T-cell (primary cell): Measurements from ENCODE around the gene MORN5. TPM values are rescaled to one million over a fixed set of nuclear protein-coding genes. Genes with fewer than 3 reads are reported as not detected.
A peak's percentile ranks its signal among the peaks of the same experiment; 100 is the strongest.

Experiments
- ATAC-seq, 4 experiments: fragments of 200-7000 bp in 3 of 4; fragments of 150-1000 bp in 1 of 4; cut with Tn5 transposase; replicated peaks in 1 of 4; 1 replicate in 3 of 4; 2 replicates in 1 of 4; pipeline ENCODE4 v1.10.0; 2021; ENCODE audit warnings: moderate library complexity in 3 of 4, mild to moderate bottlenecking in 2 of 4, moderate number of reproducible peaks in 1 of 4
- CTCF ChIA-PET, 2 donors: fragments of 300-600 bp; sonication (Branson Sonifier 250); formaldehyde crosslinking; loops; one replicate each; lab custom pipeline; 2022; ENCODE audit warnings: antibody characterized with exemption in 2 of 2; lab: Charles Lee
- POLR2A ChIA-PET, 2 donors: fragments of 300-600 bp; sonication (Branson Sonifier 250); formaldehyde crosslinking; loops; one replicate each; lab custom pipeline; 2022; ENCODE audit warnings: antibody characterized with exemption in 2 of 2; lab: Charles Lee
- DNase-seq, 35 experiments: peaks; one replicate each; pipeline versions ENCODE4 v3.0.0 to v3.0.0-alpha.2; 2013 to 2023
- H3K27ac ChIP-seq: one replicate; pipeline ENCODE4 v1.5.1; 2013; ENCODE audit warnings: low read length
- H3K27me3 ChIP-seq, 2 experiments: replicated peaks in 1 of 2; 1 replicate in 1 of 2; 2 replicates in 1 of 2; pipeline versions ENCODE4 v1.6.1 to v1.7.0; 2013; ENCODE audit warnings: low read length in 1 of 2, mixed read lengths in 1 of 2; ENCODE audit not compliant: control insufficient read depth in 2 of 2, insufficient read depth in 2 of 2; ENCODE audit errors: extremely low read depth in 1 of 2
- H3K36me3 ChIP-seq, 2 donors: 1 replicate in 1 of 2; 2 replicates in 1 of 2; pipeline versions ENCODE4 v1.6.1 to v1.7.0; 2013; ENCODE audit warnings: low read length in 1 of 2; ENCODE audit not compliant: control insufficient read depth in 2 of 2, insufficient read depth in 1 of 2; ENCODE audit errors: extremely low read depth in 1 of 2
- H3K4me1 ChIP-seq, 2 experiments: 1 replicate in 1 of 2; 2 replicates in 1 of 2; pipeline versions ENCODE4 v1.6.1 to v1.7.0; 2013; ENCODE audit warnings: low read length in 2 of 2, mixed read lengths in 1 of 2; ENCODE audit not compliant: insufficient read depth in 2 of 2, control insufficient read depth in 1 of 2; ENCODE audit errors: extremely low read depth in 1 of 2
- H3K4me3 ChIP-seq, 2 donors: 1 replicate in 1 of 2; 2 replicates in 1 of 2; pipeline versions ENCODE4 v1.5.1 to v1.7.0; 2013; ENCODE audit warnings: mild to moderate bottlenecking in 2 of 2, low read length in 1 of 2, moderate library complexity in 1 of 2; ENCODE audit not compliant: control insufficient read depth in 1 of 2; ENCODE audit errors: extremely low read depth in 1 of 2
- H3K9me3 ChIP-seq: 2 replicates; pipeline ENCODE4 v1.7.0; 2013
- H3K27ac Mint-ChIP-seq, 2 donors: one replicate each; pipeline ENCODE4 v1.8.0; 2020 to 2021; ENCODE audit warnings: mild to moderate bottlenecking in 2 of 2, mixed read lengths in 2 of 2
- H3K27me3 Mint-ChIP-seq, 2 donors: one replicate each; pipeline ENCODE4 v1.8.0; 2021 to 2022; ENCODE audit warnings: mixed read lengths in 2 of 2
- H3K36me3 Mint-ChIP-seq: one replicate; pipeline ENCODE4 v1.8.0; 2021; ENCODE audit warnings: mixed read lengths
- H3K4me1 Mint-ChIP-seq, 3 donors: one replicate each; pipeline ENCODE4 v1.8.0; 2020 to 2022; ENCODE audit warnings: mixed read lengths in 3 of 3, mild to moderate bottlenecking in 1 of 3
- H3K4me3 Mint-ChIP-seq, 3 donors: one replicate each; pipeline ENCODE4 v1.8.0; 2020 to 2022; ENCODE audit warnings: mild to moderate bottlenecking in 3 of 3, mixed read lengths in 3 of 3, moderate library complexity in 3 of 3
- H3K9me3 Mint-ChIP-seq, 3 donors: one replicate each; pipeline ENCODE4 v1.8.0; 2020 to 2022; ENCODE audit warnings: mixed read lengths in 3 of 3
- WGBS: methylation state at CpG from one replicate; pipeline ENCODE4 v1.1.5; 2013; ENCODE audit warnings: missing lambda C conversion rate; ENCODE audit not compliant: insufficient coverage; 5-methylcytosine and 5-hydroxymethylcytosine counted together
- total RNA-seq, 35 experiments: library from RNA in 6 of 35; stranded (reverse) in 6 of 35; fragments of 120-200 nt in 1 of 35; gene quantifications; one replicate each; pipeline versions ENCODE4 v1.2.1 to v1.2.4 and lab custom pipeline; 2013 to 2026

The MORN5 gene
- total RNA-seq, 5 donors from 2014 or later (not counting 1 experiment from before 2014, with no cell fraction given) = not detected

- H3K27ac Mint-ChIP-seq = no peak overlapping the region
- Histone ChIP-seq H3K9me3 (no peaks in the 10 kb centered on the region), H3K36me3 (peaks cover 6 to 63% of the 10 kb centered on the region in 2 donors), H3K4me1 (no peaks in the 10 kb centered on the region), H3K4me3 (no peak overlapping the region), H3K27me3 (no peaks in the 10 kb centered on the region), H3K27ac (no peak overlapping the region)
- DNase-seq = no peak
- no peak for ATAC-seq
- ChIA-PET CTCF (interaction anchor here (0.6 to 1.8 kb wide), 4 partner anchors 14 to 1216 kb away, joined by 4 to 7 read pairs (median 5); no protein-coding TSS in a partner anchor), POLR2A (interaction anchor here in 1 of 2 donors (0.6 kb wide), 1 partner anchor 44 kb away, joined by 3 read pairs; no protein-coding TSS in a partner anchor)
- H3K9me3 Mint-ChIP-seq = no peaks in the 10 kb centered on the region
- WGBS = 100% methylated on average over 3 of the region's 3 CpGs
- H3K4me3 Mint-ChIP-seq = no peak overlapping the region
- peaks cover 59% of the 10 kb centered on the region for H3K36me3 Mint-ChIP-seq
- H3K4me1 Mint-ChIP-seq = peaks cover 0 to 1% (median 0%) of the 10 kb centered on the region in 3 donors
- no peaks in the 10 kb centered on the region for H3K27me3 Mint-ChIP-seq
Measured at GRCh38 chr9:122144836-122145591, 14.7 kb upstream of the MORN5 start.

- no peaks in the 10 kb centered on the region for H3K27me3 ChIP-seq
- ChIA-PET CTCF (interaction anchor here (0.6 to 1.8 kb wide), 2 partner anchors 46 to 1215 kb away, joined by 6 to 7 read pairs; no protein-coding TSS in a partner anchor), POLR2A (interaction anchor here in 1 of 2 donors (0.6 kb wide), 1 partner anchor 43 kb away, joined by 3 read pairs; no protein-coding TSS in a partner anchor)
- Mint-ChIP-seq H3K36me3 (peaks cover 62% of the 10 kb centered on the region), H3K4me1 (peaks cover 0 to 1% (median 0%) of the 10 kb centered on the region in 3 donors), H3K27me3 (no peaks in the 10 kb centered on the region), H3K4me3 (no peak overlapping the region), H3K27ac (no peak overlapping the region), H3K9me3 (no peaks in the 10 kb centered on the region)
- no peak overlapping the region for H3K27ac ChIP-seq
- DNase-seq (no peak), ATAC-seq (no peak)
- H3K9me3 ChIP-seq = no peaks in the 10 kb centered on the region
- no peak overlapping the region for H3K4me3 ChIP-seq
- H3K36me3 ChIP-seq = peaks cover 6 to 63% of the 10 kb centered on the region in 2 donors
- no peaks in the 10 kb centered on the region for H3K4me1 ChIP-seq
- WGBS = no CpG with 5 or more reads among the region's 2 CpGs
Measured at GRCh38 chr9:122145592-122145863, 14.2 kb upstream of the MORN5 start.

- ChIA-PET POLR2A (interaction anchor here in 1 of 2 donors (0.6 kb wide), 1 partner anchor 9 kb away, joined by 3 read pairs; no protein-coding TSS in a partner anchor), CTCF (interaction anchor here in 1 of 2 donors (0.7 kb wide), 1 partner anchor 481 kb away, joined by 4 read pairs; no protein-coding TSS in a partner anchor)
- Histone ChIP-seq H3K4me1 (peaks cover 0 to 2% of the 10 kb centered on the region in 2 experiments), H3K4me3 (no peak overlapping the region), H3K36me3 (peaks cover 2 to 34% of the 10 kb centered on the region in 2 donors), H3K27me3 (no peaks in the 10 kb centered on the region), H3K9me3 (no peaks in the 10 kb centered on the region), H3K27ac (no peak overlapping the region)
- Mint-ChIP-seq H3K27me3 (no peaks in the 10 kb centered on the region), H3K27ac (no peak overlapping the region), H3K9me3 (no peaks in the 10 kb centered on the region), H3K4me1 (peaks cover 22 to 28% (median 23%) of the 10 kb centered on the region in 3 donors), H3K4me3 (no peak overlapping the region), H3K36me3 (peaks cover 34% of the 10 kb centered on the region)
- DNase-seq = no peak
- ATAC-seq = no peak
- WGBS = 92% methylated on average over 3 of the region's 4 CpGs
Measured at GRCh38 chr9:122151267-122151828, 8.4 kb upstream of the MORN5 start.

- H3K9me3 Mint-ChIP-seq = no peaks in the 10 kb centered on the region
- CTCF ChIA-PET = interaction anchor here in 1 of 2 donors (0.7 kb wide), 1 partner anchor 31 kb away, joined by 3 read pairs; no protein-coding TSS in a partner anchor
- H3K27ac Mint-ChIP-seq = no peak overlapping the region
Measured at GRCh38 chr9:122155796-122156195, 3.9 kb upstream of the MORN5 start.

GRCh38 chr9:122158202-122158601, 1.5 kb upstream of the MORN5 start:
- Histone ChIP-seq H3K9me3 (no peaks in the 10 kb centered on the region), H3K36me3 (no peaks in the 10 kb centered on the region), H3K4me1 (peaks cover 11 to 12% of the 10 kb centered on the region in 2 experiments), H3K27me3 (peaks cover 0 to 1% of the 10 kb centered on the region in 2 experiments), H3K27ac (no peak overlapping the region), H3K4me3 (no peak overlapping the region)
- Mint-ChIP-seq H3K4me3 (peak overlapping the region; percentile 28 to 88 (median 53)), H3K27me3 (peaks cover 7 to 9% of the 10 kb centered on the region in 2 donors), H3K36me3 (peaks cover 2% of the 10 kb centered on the region), H3K4me1 (peaks cover 48 to 64% (median 53%) of the 10 kb centered on the region in 3 donors), H3K9me3 (peaks cover 0 to 6% (median 0%) of the 10 kb centered on the region in 3 donors), H3K27ac (no peak overlapping the region)
- no peak for ATAC-seq
- WGBS = no CpG with 5 or more reads among the region's 3 CpGs
- peak in 24 of 35 experiments; percentile 4 to 55 (median 16) for DNase-seq
- ChIA-PET CTCF (interaction anchor here (0.6 to 1.3 kb wide), 4 partner anchors 13 to 660 kb away, joined by 3 to 5 read pairs (median 4); no protein-coding TSS in a partner anchor), POLR2A (interaction anchor here in 1 of 2 donors (0.6 kb wide), 1 partner anchor 76 kb away, joined by 3 read pairs; no protein-coding TSS in a partner anchor)

More at GRCh38 chr9:122155796-122156195, 3.9 kb upstream of the MORN5 start:
- H3K4me3 Mint-ChIP-seq = no peak overlapping the region
- peaks cover 11 to 12% of the 10 kb centered on the region in 2 experiments for H3K4me1 ChIP-seq
- peaks cover 13% of the 10 kb centered on the region for H3K36me3 Mint-ChIP-seq
- no peaks in the 10 kb centered on the region for H3K27me3 ChIP-seq
- 73% methylated on average over 1 of the region's 4 CpGs for WGBS
- peaks cover 2 to 8% of the 10 kb centered on the region in 2 donors for H3K36me3 ChIP-seq
- H3K27ac ChIP-seq = no peak overlapping the region
- POLR2A ChIA-PET = no interaction called here
- peaks cover 0 to 2% of the 10 kb centered on the region in 2 donors for H3K27me3 Mint-ChIP-seq
- ATAC-seq (no peak), DNase-seq (no peak)
- no peaks in the 10 kb centered on the region for H3K9me3 ChIP-seq
- no peak overlapping the region for H3K4me3 ChIP-seq
- peaks cover 58 to 64% (median 59%) of the 10 kb centered on the region in 3 donors for H3K4me1 Mint-ChIP-seq

GRCh38 chr9:122159925-122160246, 178 bp downstream of the MORN5 start:
- Mint-ChIP-seq H3K36me3 (peaks cover 2% of the 10 kb centered on the region), H3K9me3 (peaks cover 0 to 6% (median 0%) of the 10 kb centered on the region in 3 donors), H3K4me1 (peaks cover 38 to 49% (median 44%) of the 10 kb centered on the region in 3 donors), H3K27ac (peak overlapping the region; percentile 92 to 97), H3K27me3 (peaks cover 17 to 24% of the 10 kb centered on the region in 2 donors), H3K4me3 (peak overlapping the region; percentile 88 to 98 (median 98))
- WGBS = 0% methylated on average over 2 of the region's 6 CpGs
- no peaks in the 10 kb centered on the region for H3K36me3 ChIP-seq
- H3K4me3 ChIP-seq = peak overlapping the region; percentile 83 to 97
- POLR2A ChIA-PET = interaction anchor here in 1 of 2 donors (0.6 kb wide), 1 partner anchor 9 kb away, joined by 3 read pairs; no protein-coding TSS in a partner anchor
- H3K9me3 ChIP-seq = no peaks in the 10 kb centered on the region
- peak overlapping the region; percentile 79 for H3K27ac ChIP-seq
- DNase-seq (no peak), ATAC-seq (no peak)
- CTCF ChIA-PET = interaction anchor here in 1 of 2 donors (1.2 kb wide), 1 partner anchor 35 kb away, joined by 3 read pairs; no protein-coding TSS in a partner anchor
- peaks cover 0 to 5% of the 10 kb centered on the region in 2 experiments for H3K27me3 ChIP-seq
- peaks cover 11 to 12% of the 10 kb centered on the region in 2 experiments for H3K4me1 ChIP-seq
